Measurements from ENCODE around the gene LHX1.

LHX1 gene

GRCh38 chr17:36945959-36946725 lies 8.9 kb downstream of the LHX1 start:
- TF ChIP-seq CTCF (conservative IDR thresholded peaks at IDR 0.05) = no peak
- no peak overlapping the region for H3K27ac ChIP-seq

- H3K27ac ChIP-seq = no peak overlapping the region
- no peak for TF ChIP-seq CTCF (conservative IDR thresholded peaks at IDR 0.05)
Observed at GRCh38 chr17:36946726-36947091, 9.4 kb downstream of the LHX1 start.

GRCh38 chr17:36947922-36948716 lies 10.8 kb downstream of the LHX1 start:
- peak overlapping the region; percentile 92 for H3K27ac ChIP-seq
- TF ChIP-seq CTCF (conservative IDR thresholded peaks at IDR 0.05) = peak; percentile 65

- no peak for TF ChIP-seq CTCF (conservative IDR thresholded peaks at IDR 0.05)
- peak within 1 kb of the TSS; percentile 92 for H3K27ac ChIP-seq
Observed at GRCh38 chr17:36948717-36949460, 11.6 kb downstream of the LHX1 start, which contains the start of gene AATF. Gene AATF (plus strand): TSS chr17:36948954. CDS start chr17:36949126, 172 bp downstream.

- H3K27ac ChIP-seq = peak overlapping the region; percentile 92
- no peak for TF ChIP-seq CTCF (conservative IDR thresholded peaks at IDR 0.05)
Observed at GRCh38 chr17:36949461-36949927, 12.2 kb downstream of the LHX1 start.

- no peak for TF ChIP-seq CTCF (conservative IDR thresholded peaks at IDR 0.05)
Observed at GRCh38 chr17:36950027-36950426, 12.8 kb downstream of the LHX1 start.

More at GRCh38 chr17:36950027-36950426, 12.8 kb downstream of the LHX1 start:
- peak overlapping the region; percentile 92 for H3K27ac ChIP-seq

All from VCaP (cell line).